Retinal pigment epithelial cell (primary cell): ENCODE measurements around the gene GRK5.
"Not testable (repeated sequence)": the region's sequence is repeated elsewhere in the genome, so short reads cannot be mapped to it uniquely, and the experiment has no call there.

Source experiments
- DNase-seq: peaks from one replicate; pipeline ENCODE4 v3.0.0-alpha.2; 2010; ENCODE audit warnings: low read depth
- H3K4me3 ChIP-seq: 2 replicates; pipeline ENCODE4 v1.5.1; 2011; ENCODE audit warnings: mild to moderate bottlenecking, low read length, control low read depth, moderate library complexity
- CTCF ChIP-seq: conservative IDR thresholded peaks from 2 replicates; pipeline ENCODE4 v1.5.1; 2011; ENCODE audit warnings: low read depth, low read length, control low read depth, inconsistent platforms

The GRK5 gene

DNA sequence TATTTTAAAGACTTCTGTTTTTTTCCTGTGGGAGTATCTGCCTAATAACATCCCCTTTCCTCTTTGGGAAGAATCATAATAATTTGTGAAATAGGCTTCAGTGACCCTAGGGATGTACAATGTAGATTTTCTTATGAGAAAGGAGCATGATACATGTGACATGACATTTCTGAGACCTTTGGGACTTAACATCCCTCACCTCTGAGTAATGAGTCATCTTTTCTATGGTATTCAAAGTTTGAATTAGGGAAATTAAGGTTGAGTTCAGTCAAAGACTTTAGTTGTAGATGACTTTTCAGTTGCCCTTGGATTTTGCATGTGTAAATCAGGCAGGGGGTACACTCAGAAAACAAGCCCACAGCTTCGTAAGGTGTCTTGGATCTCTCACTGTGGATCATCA lies 14.3 kb downstream of the GRK5 start:
- TF ChIP-seq CTCF: no peak
- DNase-seq: no peak
- no peak overlapping the region for H3K4me3 ChIP-seq

DNA sequence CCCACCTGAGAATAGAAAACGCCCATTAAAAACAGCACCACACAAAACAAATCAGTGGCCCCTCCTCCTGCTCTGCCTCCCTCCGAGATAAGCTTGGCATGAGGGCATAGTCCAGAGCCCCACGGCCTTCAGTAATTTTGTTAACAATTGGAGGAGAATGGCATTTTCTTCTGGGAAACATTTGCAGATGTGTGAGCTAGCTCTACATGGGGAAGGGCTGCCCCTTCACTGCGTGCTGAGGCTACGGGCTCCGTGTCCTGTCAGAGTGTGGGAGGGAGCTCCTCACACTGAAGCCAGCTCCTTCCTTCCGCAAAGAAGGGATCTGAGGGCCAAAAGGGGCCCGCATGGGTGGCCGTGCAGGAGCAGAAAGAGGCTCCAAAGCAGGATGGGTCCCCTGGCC lies 15.2 kb downstream of the GRK5 start:
- no peak overlapping the region for H3K4me3 ChIP-seq
- no peak for DNase-seq
- TF ChIP-seq CTCF: no peak

DNA sequence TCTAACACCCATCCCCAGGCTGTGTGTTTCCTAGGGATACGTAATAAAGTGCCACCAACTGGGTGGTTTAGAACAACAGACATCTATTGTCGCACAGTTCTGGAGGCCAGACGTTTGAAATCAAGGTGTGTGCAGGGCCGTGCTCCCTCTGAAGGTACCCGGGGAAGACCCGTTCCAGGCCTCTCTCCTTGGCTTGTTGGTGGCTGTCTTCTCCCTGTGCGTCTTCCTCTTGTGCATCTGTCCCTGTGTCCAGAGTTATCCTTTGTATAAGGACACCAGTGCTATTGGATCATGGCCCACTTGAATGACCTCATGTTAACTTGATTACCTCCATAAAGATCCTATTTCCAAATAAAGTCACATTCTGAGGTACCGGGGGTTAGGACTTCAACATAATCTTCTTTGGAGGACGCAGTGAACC lies 15.6 kb downstream of the GRK5 start:
- no peak for DNase-seq
- H3K4me3 ChIP-seq: no peak overlapping the region
- no peak for TF ChIP-seq CTCF

DNA sequence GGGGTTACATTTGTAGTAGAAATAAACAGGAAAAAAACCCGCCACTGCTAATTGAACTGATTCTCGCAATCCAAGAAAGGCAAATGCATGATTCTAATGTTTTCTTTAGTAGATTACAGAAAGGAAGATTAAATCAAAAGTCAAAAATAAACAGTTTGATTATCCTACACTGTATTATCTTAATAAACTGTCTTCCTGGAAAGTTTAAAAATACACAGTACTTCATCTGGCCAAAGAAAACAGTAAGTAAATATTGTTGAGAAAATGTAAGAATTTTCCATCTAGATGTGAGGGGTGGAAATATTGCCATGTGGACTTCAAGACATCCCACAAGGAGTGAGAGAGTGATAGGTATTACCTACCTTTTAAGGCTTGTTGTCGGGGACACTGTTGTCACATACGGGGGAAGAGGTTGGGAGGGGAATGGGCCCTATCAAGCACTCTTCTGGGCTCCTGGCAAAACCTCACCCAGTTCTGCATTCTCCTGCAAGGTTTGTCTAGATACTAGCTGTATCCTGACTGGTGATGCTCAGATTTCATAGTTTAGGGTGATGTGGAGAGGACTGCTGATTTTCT lies 17.8 kb downstream of the GRK5 start:
- DNase-seq: no peak
- H3K4me3 ChIP-seq: no peak overlapping the region
- TF ChIP-seq CTCF: no peak

DNA sequence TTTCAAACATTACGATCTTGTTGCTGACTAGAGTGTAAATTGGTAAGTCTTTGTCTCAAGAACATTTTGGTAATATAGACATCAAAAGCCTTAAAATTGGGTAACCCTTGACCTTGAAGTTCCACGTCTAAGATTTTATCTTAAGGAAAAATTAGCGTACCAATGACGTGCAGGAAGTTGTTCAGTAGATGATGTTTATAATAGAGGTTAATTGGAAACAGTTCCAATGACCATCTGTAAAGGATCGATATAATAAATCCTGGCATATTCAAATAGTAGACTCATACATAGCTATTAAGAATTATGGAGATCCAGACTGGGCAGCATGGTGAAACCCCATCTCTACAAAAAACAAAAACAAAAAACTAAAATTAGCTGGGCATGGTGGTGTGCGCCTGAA lies 20.5 kb downstream of the GRK5 start:
- H3K4me3 ChIP-seq: no peak overlapping the region
- DNase-seq: no peak
- no peak for TF ChIP-seq CTCF

DNA sequence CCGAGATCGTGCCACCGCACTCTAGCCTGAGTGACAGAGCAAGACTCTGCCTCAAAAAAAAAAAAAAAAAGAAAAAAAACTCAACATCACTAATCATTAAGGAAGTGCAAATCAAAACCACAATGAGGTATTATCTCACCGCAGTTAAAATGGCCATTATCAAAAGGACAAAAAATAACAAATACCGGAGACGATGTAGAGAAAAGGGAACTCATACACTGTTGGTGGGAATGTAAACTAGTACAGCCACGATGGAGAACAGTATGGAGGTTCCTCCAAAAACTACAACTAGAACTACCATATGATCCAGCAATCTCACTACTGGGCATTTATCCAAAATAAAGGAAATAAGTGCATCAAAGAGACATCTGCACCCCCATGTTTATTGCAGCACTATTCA lies 24.3 kb downstream of the GRK5 start:
- TF ChIP-seq CTCF: no peak
- H3K4me3 ChIP-seq: no peak overlapping the region
- no peak for DNase-seq

GRCh38 chr10:119232439-119232838 lies 25.1 kb downstream of the GRK5 start:
- not testable (repeated sequence) for DNase-seq, H3K4me3 ChIP-seq
